ENCODE results near the gene MYCBP2.

MYCBP2 gene

DNA sequence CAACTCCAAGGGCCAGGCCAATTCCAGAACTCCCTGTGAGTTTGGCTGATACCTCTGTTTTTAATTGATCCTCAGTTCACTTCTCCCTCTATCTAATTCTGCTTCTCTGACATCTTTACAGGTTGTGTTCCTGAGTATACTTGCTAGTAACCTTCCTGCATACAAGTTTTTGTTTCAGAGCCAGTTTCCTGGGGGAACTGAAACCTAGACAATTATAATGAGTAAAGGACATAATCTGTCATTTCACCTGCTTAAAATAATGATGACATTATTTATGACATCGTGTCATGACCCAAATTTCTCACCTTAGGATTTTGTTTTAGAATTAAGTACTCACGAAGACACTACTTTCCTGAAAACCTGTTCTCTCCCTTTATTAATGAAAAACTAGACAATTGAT, 12.5 kb upstream of the MYCBP2 start:
- H3K4me3 ChIP-seq (ENCODE audit: low read depth, low read length), result no peak overlapping the region
- POLR2A ChIA-PET, result no interaction called here
- no peak for DNase-seq (ENCODE audit: low read depth, low spot score)
- CTCF ChIA-PET, result interaction anchor here (1.1 kb wide), 1 partner anchor 10 kb away, joined by 3 read pairs; no protein-coding TSS in a partner anchor
- TF ChIP-seq, protein P1, sequence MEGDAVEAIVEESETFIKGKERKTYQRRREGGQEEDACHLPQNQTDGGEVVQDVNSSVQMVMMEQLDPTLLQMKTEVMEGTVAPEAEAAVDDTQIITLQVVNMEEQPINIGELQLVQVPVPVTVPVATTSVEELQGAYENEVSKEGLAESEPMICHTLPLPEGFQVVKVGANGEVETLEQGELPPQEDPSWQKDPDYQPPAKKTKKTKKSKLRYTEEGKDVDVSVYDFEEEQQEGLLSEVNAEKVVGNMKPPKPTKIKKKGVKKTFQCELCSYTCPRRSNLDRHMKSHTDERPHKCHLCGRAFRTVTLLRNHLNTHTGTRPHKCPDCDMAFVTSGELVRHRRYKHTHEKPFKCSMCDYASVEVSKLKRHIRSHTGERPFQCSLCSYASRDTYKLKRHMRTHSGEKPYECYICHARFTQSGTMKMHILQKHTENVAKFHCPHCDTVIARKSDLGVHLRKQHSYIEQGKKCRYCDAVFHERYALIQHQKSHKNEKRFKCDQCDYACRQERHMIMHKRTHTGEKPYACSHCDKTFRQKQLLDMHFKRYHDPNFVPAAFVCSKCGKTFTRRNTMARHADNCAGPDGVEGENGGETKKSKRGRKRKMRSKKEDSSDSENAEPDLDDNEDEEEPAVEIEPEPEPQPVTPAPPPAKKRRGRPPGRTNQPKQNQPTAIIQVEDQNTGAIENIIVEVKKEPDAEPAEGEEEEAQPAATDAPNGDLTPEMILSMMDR (IDR thresholded peaks at IDR 0.05; ENCODE audit: insufficient read depth, low read length, missing control alignments), result no peak

DNA sequence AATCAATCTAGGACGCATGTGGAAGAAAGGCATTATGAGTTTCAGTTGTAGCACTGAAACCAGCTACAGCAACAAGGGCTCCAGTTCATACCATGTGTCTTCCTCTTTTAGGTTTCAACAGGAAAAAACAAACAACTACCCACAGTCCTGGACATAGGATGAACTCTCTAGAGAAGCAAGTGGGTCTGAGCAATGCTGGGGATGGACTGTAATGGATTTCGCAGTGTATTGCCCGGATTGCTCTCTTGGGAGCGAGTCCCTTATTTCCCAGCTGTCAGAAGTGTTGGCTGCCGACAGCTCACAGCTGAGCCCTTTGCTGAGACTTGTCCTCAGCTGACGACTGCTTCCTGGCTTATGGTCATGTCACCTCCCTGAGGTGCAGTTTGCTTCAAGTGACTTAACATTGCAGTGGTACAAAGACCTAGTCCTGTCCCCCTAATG, 12.1 kb upstream of the MYCBP2 start:
- CTCF ChIA-PET, result interaction anchor here (1.1 kb wide), 1 partner anchor 10 kb away, joined by 3 read pairs; no protein-coding TSS in a partner anchor
- POLR2A ChIA-PET, result no interaction called here
- TF ChIP-seq, protein P1 (IDR thresholded peaks at IDR 0.05; ENCODE audit: insufficient read depth, low read length, missing control alignments), result no peak
- no peak for DNase-seq (ENCODE audit: low read depth, low spot score)
- H3K4me3 ChIP-seq (ENCODE audit: low read depth, low read length), result no peak overlapping the region

DNA sequence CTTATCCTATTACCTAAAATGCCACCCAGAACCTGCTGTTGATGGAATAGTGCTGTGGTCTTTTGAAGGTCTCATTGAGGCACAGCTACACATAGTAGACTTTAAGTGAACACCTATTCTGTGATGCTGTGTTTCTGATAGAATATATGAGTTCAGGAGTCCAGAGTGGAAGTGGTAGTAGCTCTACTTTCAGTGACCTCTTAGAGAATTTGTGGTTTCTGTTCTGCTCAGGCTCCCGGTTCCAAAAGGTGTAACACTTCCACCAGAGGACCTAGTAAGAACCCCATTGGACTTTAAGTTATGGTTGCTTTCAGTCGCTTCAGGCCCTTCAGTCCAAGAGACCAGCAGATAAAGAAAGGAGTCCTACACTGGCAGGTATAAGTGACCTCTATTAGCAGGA, 11.4 kb upstream of the MYCBP2 start:
- ChIA-PET POLR2A (no interaction called here), CTCF (no interaction called here)
- H3K4me3 ChIP-seq (ENCODE audit: low read depth, low read length), result no peak overlapping the region
- TF ChIP-seq, protein P1 (IDR thresholded peaks at IDR 0.05; ENCODE audit: insufficient read depth, low read length, missing control alignments), result no peak
- DNase-seq (ENCODE audit: low read depth, low spot score), result no peak

DNA sequence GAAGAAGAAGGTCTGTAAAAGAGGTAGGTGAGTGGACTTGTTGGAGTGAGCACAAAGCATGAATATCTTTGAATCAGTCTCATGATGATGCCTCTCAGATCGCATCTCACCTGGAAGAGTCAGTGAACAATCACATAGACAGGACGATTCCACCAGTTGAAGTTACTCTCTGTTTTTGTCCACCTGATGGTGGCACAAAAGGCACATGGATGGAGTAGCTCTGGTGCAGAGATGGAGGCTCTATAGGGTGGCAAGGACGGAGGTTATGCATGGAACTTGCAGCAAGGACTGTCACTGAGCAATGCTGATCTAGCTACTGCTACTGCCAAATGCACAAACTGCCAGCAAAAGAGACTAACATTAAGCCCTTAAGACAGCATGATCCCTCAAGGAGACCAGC, 10.3 kb upstream of the MYCBP2 start:
- DNase-seq (ENCODE audit: low read depth, low spot score), result no peak
- POLR2A ChIA-PET, result no interaction called here
- H3K4me3 ChIP-seq (ENCODE audit: low read depth, low read length), result no peak overlapping the region
- TF ChIP-seq, protein P1 (IDR thresholded peaks at IDR 0.05; ENCODE audit: insufficient read depth, low read length, missing control alignments), result no peak
- CTCF ChIA-PET, result no interaction called here

DNA sequence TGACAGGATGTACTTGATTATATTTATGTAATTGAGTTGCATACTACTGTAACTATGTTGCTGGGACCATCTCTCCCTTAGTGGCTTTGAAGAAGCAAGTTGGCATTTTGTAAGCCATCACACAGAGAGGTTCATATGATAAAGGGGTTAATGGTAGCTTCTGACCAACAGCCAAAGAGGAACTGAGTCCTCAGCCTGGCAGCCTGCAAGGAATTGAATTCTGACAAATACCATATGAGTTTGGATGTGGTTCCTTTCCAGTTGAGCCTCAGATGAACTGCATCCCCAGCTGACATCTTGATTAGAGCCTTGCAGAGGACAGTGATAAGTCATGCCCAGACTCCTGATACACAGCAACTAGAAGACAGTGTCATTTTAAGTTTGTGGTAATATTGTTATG, 8.6 kb upstream of the MYCBP2 start:
- TF ChIP-seq, protein P1 (IDR thresholded peaks at IDR 0.05; ENCODE audit: insufficient read depth, low read length, missing control alignments), result no peak
- POLR2A ChIA-PET, result no interaction called here
- no peak overlapping the region for H3K4me3 ChIP-seq (ENCODE audit: low read depth, low read length)
- CTCF ChIA-PET, result interaction anchor here (0.7 to 3.5 kb wide), 2 partner anchors 9 to 143 kb away, joined by 3 to 9 read pairs; partner anchors contain the start of gene MYCBP2
- DNase-seq (ENCODE audit: low read depth, low spot score), result no peak

DNA sequence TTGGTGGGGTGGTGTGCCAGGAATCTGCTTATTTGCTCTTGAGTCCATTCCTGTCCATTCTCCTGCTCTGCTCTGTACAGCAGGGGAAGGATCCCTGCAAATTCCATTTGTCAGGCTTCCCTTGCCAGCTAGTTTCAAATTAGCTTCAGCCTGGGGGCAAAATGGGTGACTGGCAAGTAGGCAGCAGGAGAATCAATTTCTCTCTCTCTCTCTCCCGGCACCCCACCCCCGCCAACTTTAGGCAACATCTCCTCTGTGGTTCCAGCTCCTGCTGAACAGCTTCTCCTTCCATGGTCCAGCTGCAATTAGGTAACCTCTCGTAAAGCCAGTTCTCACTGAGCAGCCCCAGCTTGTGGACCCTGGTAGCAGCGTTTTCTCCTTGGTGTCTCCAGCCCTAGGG, 6.7 kb upstream of the MYCBP2 start:
- DNase-seq (ENCODE audit: low read depth, low spot score), result no peak
- ChIA-PET CTCF (interaction anchor here (3.5 kb wide), 1 partner anchor 145 kb away, joined by 9 read pairs; no protein-coding TSS in a partner anchor), POLR2A (no interaction called here)
- H3K4me3 ChIP-seq (ENCODE audit: low read depth, low read length), result no peak overlapping the region
- TF ChIP-seq, protein P1 (IDR thresholded peaks at IDR 0.05; ENCODE audit: insufficient read depth, low read length, missing control alignments), result no peak

Data from AG04449 (cell line).